Measurements from ENCODE around the gene SLC22A5.
"Not testable (repeated sequence)": the region's sequence is repeated elsewhere in the genome, so short reads cannot be mapped to it uniquely, and the experiment has no call there.

- not testable (repeated sequence) for TF ChIP-seq CTCF (conservative IDR thresholded peaks at IDR 0.05; ENCODE audit: low read length); EZH2phosphoT487 (IDR thresholded peaks at IDR 0.05; ENCODE audit: borderline replicate concordance)
These were observed 68.7 kb downstream of the SLC22A5 start for GRCh38 chr5:132438267-132438645.
